ENCODE measurements around the gene WIF1. TPM values are rescaled to one million over a fixed set of nuclear protein-coding genes. Genes with fewer than 3 reads are reported as not detected.

Gene WIF1
- total RNA-seq, 4 donors from 2014 or later = 0.95 to 3.5 (median 1.3) TPM; not detected in 1

GRCh38 chr12:65022421-65022820 is 98.7 kb downstream of the WIF1 start:
- TF ChIP-seq CTCF (IDR thresholded peaks at IDR 0.05) = no peak
- ATAC-seq (ENCODE audit: low FRiP score) (no peak), DNase-seq (ENCODE audit: low spot score) (no peak)

- ATAC-seq (ENCODE audit: low FRiP score) (no peak), DNase-seq (ENCODE audit: low spot score) (no peak)
- TF ChIP-seq CTCF (IDR thresholded peaks at IDR 0.05) = no peak
Measured at GRCh38 chr12:65019696-65020234, 101.3 kb downstream of the WIF1 start.

GRCh38 chr12:65016881-65017650 is 104.0 kb downstream of the WIF1 start:
- DNase-seq (ENCODE audit: low spot score) (no peak), ATAC-seq (ENCODE audit: low FRiP score) (no peak)
- no peak for TF ChIP-seq CTCF (IDR thresholded peaks at IDR 0.05)

GRCh38 chr12:65015850-65016249 is 105.3 kb downstream of the WIF1 start:
- no peak for TF ChIP-seq CTCF (IDR thresholded peaks at IDR 0.05)
- ATAC-seq (ENCODE audit: low FRiP score) (no peak), DNase-seq (ENCODE audit: low spot score) (no peak)

- no peak for ATAC-seq (ENCODE audit: low FRiP score)
- no peak for DNase-seq (ENCODE audit: low spot score)
- TF ChIP-seq CTCF (IDR thresholded peaks at IDR 0.05) = no peak
Measured at GRCh38 chr12:65014504-65015271, 106.4 kb downstream of the WIF1 start.

GRCh38 chr12:65010437-65010836 is 110.7 kb downstream of the WIF1 start:
- ATAC-seq (ENCODE audit: low FRiP score) (no peak), DNase-seq (ENCODE audit: low spot score) (no peak)
- no peak for TF ChIP-seq CTCF (IDR thresholded peaks at IDR 0.05)
